ENCODE data around the gene MPRIP.

DNA sequence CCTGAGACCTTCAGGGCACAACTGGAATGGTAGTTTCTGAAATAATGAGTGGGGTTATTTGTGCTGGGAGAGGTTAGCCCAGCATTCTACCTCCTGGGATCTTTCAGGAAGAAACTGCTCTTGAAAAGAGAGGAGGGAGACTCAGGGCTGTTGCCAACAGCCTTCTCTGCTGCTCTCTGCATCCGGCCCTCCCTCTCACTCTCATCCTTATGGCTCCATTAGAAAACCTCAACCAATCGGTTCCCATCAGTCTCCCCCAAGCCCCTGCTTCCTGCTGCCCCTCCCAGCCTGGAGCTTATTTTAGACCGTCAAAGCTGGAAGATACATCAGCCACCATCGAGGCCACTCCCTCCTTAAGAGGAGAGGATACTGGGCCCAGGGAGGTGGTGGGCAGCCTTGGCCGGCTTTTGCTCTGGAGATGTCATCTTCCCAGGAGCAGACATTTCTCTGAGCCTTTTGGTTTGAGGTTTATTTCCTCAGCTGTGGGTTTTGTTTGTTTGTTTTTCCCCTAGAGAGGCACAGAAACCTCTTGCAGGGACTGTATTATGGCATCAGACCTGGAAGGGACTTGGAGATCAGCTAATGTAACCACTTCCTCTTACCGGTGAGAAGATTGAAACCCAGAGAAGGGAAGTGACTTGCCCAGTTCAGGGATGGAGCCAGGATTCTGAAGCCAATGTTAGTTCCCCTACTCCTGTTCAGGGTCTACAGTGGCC, 2.7 kb downstream of the MPRIP start:
- TF ChIP-seq EP300 (IDR thresholded peaks at IDR 0.05; ENCODE audit: borderline replicate concordance): no peak
- TF ChIP-seq, protein P1, sequence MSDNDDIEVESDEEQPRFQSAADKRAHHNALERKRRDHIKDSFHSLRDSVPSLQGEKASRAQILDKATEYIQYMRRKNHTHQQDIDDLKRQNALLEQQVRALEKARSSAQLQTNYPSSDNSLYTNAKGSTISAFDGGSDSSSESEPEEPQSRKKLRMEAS (IDR thresholded peaks at IDR 0.05): no peak
- TF ChIP-seq, protein P2, sequence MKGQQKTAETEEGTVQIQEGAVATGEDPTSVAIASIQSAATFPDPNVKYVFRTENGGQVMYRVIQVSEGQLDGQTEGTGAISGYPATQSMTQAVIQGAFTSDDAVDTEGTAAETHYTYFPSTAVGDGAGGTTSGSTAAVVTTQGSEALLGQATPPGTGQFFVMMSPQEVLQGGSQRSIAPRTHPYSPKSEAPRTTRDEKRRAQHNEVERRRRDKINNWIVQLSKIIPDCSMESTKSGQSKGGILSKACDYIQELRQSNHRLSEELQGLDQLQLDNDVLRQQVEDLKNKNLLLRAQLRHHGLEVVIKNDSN (IDR thresholded peaks at IDR 0.05): no peak

All from Ishikawa (cell line).